Activated CD4-positive, alpha-beta T cell treated with anti-CD3 and anti-CD28 coated beads, Interleukin-2, amount 10 ng/mL, durations not matched to agents 24 days and 14 days (primary cell): ENCODE results near the gene NGDN. TPM values are rescaled to one million over a fixed set of nuclear protein-coding genes. Genes with fewer than 3 reads are reported as not detected.
"Not testable (repeated sequence)": the region's sequence is repeated elsewhere in the genome, so short reads cannot be mapped to it uniquely, and the experiment has no call there.

Experiments used
- DNase-seq: peaks from one replicate; pipeline ENCODE4 v3.0.0; 2022
- H3K27ac Mint-ChIP-seq: one replicate; pipeline ENCODE4 v1.8.0; 2022; ENCODE audit warnings: mild to moderate bottlenecking, mixed read lengths
- H3K27me3 Mint-ChIP-seq: one replicate; pipeline ENCODE4 v1.8.0; 2022; ENCODE audit warnings: mixed read lengths
- H3K36me3 Mint-ChIP-seq: one replicate; pipeline ENCODE4 v1.8.0; 2022; ENCODE audit warnings: low read depth, mild to moderate bottlenecking, mixed read lengths
- H3K4me1 Mint-ChIP-seq: one replicate; pipeline ENCODE4 v1.8.0; 2021; ENCODE audit warnings: mixed read lengths
- H3K4me3 Mint-ChIP-seq: one replicate; pipeline ENCODE4 v1.8.0; 2022; ENCODE audit warnings: mild to moderate bottlenecking, moderate library complexity, mixed read lengths
- H3K9me3 Mint-ChIP-seq: one replicate; pipeline ENCODE4 v1.8.0; 2021; ENCODE audit warnings: mixed read lengths
- intact Hi-C: fragments of 100-400 bp; cut with micrococcal nuclease; formaldehyde crosslinking; loops from one replicate; pipeline ENCODE4 v1.15.1; 2023
- total RNA-seq: library from RNA; stranded (reverse); gene quantifications from 2 replicates; pipeline ENCODE4 v1.2.3, GENCODE V29; 2022

The NGDN gene
- total RNA-seq, 1 donor from 2014 or later, result 79.2 TPM

- H3K36me3 Mint-ChIP-seq, result no peaks in the 10 kb centered on the region
- H3K27me3 Mint-ChIP-seq, result peaks cover 6% of the 10 kb centered on the region
- H3K9me3 Mint-ChIP-seq, result no peaks in the 10 kb centered on the region
- H3K4me1 Mint-ChIP-seq, result peaks cover 7% of the 10 kb centered on the region
- H3K4me3 Mint-ChIP-seq, result no peak overlapping the region
- DNase-seq, result no peak
- intact Hi-C loops, result no loop called here
- peak overlapping the region; percentile 18 for H3K27ac Mint-ChIP-seq
Observed at GRCh38 chr14:23447361-23448350, 21.8 kb upstream of the NGDN start.

- intact Hi-C loops, result no loop called here
- peaks cover 7% of the 10 kb centered on the region for H3K4me1 Mint-ChIP-seq
- no peak for DNase-seq
- H3K9me3 Mint-ChIP-seq, result no peaks in the 10 kb centered on the region
- H3K27me3 Mint-ChIP-seq, result peaks cover 10% of the 10 kb centered on the region
- no peak overlapping the region for H3K27ac Mint-ChIP-seq
- H3K36me3 Mint-ChIP-seq, result no peaks in the 10 kb centered on the region
- H3K4me3 Mint-ChIP-seq, result no peak overlapping the region
Observed at GRCh38 chr14:23449314-23449713, 20.2 kb upstream of the NGDN start.

GRCh38 chr14:23450379-23450778 is 19.1 kb upstream of the NGDN start:
- Mint-ChIP-seq H3K4me3 (no peak overlapping the region), H3K4me1 (peaks cover 7% of the 10 kb centered on the region), H3K27me3 (peaks cover 13% of the 10 kb centered on the region), H3K27ac (no peak overlapping the region), H3K36me3 (no peaks in the 10 kb centered on the region), H3K9me3 (no peaks in the 10 kb centered on the region)
- DNase-seq, result no peak
- intact Hi-C loops, result no loop called here

- Mint-ChIP-seq H3K27me3 (peaks cover 16% of the 10 kb centered on the region), H3K9me3 (no peaks in the 10 kb centered on the region), H3K4me1 (peaks cover 7% of the 10 kb centered on the region), H3K4me3 (no peak overlapping the region), H3K27ac (no peak overlapping the region), H3K36me3 (no peaks in the 10 kb centered on the region)
- no peak for DNase-seq
- intact Hi-C loops, result no loop called here
Observed at GRCh38 chr14:23452237-23452636, 17.3 kb upstream of the NGDN start.

GRCh38 chr14:23454445-23454856 is 15.1 kb upstream of the NGDN start:
- Mint-ChIP-seq H3K9me3 (no peaks in the 10 kb centered on the region), H3K27me3 (peaks cover 26% of the 10 kb centered on the region), H3K4me3 (no peak overlapping the region), H3K27ac (no peak overlapping the region), H3K36me3 (no peaks in the 10 kb centered on the region), H3K4me1 (no peaks in the 10 kb centered on the region)
- intact Hi-C loops, result no loop called here
- DNase-seq, result no peak

- H3K36me3 Mint-ChIP-seq, H3K4me1 Mint-ChIP-seq, H3K4me3 Mint-ChIP-seq, H3K27ac Mint-ChIP-seq, intact Hi-C loops, H3K9me3 Mint-ChIP-seq, DNase-seq: not testable (repeated sequence)
- H3K27me3 Mint-ChIP-seq, result peaks cover 35% of the 10 kb centered on the region
Observed at GRCh38 chr14:23456883-23457586, 12.5 kb upstream of the NGDN start.

- Mint-ChIP-seq H3K9me3 (no peaks in the 10 kb centered on the region), H3K36me3 (no peaks in the 10 kb centered on the region), H3K27me3 (peaks cover 33% of the 10 kb centered on the region), H3K27ac (no peak overlapping the region), H3K4me3 (no peak overlapping the region), H3K4me1 (no peaks in the 10 kb centered on the region)
- intact Hi-C loops, result no loop called here
- DNase-seq, result no peak
Observed at GRCh38 chr14:23457587-23458445, 11.7 kb upstream of the NGDN start.

GRCh38 chr14:23460960-23461359 is 8.5 kb upstream of the NGDN start:
- H3K27me3 Mint-ChIP-seq, result peaks cover 22% of the 10 kb centered on the region
- intact Hi-C loops, result no loop called here
- no peak overlapping the region for H3K4me3 Mint-ChIP-seq
- H3K27ac Mint-ChIP-seq, result no peak overlapping the region
- DNase-seq, result no peak
- H3K36me3 Mint-ChIP-seq, result no peaks in the 10 kb centered on the region
- no peaks in the 10 kb centered on the region for H3K4me1 Mint-ChIP-seq
- H3K9me3 Mint-ChIP-seq, result no peaks in the 10 kb centered on the region

GRCh38 chr14:23464700-23465099 is 4.8 kb upstream of the NGDN start:
- intact Hi-C loops, result no loop called here
- no peak overlapping the region for H3K4me3 Mint-ChIP-seq
- no peaks in the 10 kb centered on the region for H3K36me3 Mint-ChIP-seq
- H3K27me3 Mint-ChIP-seq, result peaks cover 10% of the 10 kb centered on the region
- no peak for DNase-seq
- no peak overlapping the region for H3K27ac Mint-ChIP-seq
- H3K9me3 Mint-ChIP-seq, result no peaks in the 10 kb centered on the region
- no peaks in the 10 kb centered on the region for H3K4me1 Mint-ChIP-seq

GRCh38 chr14:23465261-23465660 is 4.2 kb upstream of the NGDN start:
- Mint-ChIP-seq H3K27me3 (peaks cover 7% of the 10 kb centered on the region), H3K4me1 (peaks cover 1% of the 10 kb centered on the region), H3K4me3 (no peak overlapping the region), H3K27ac (no peak overlapping the region), H3K9me3 (no peaks in the 10 kb centered on the region), H3K36me3 (no peaks in the 10 kb centered on the region)
- intact Hi-C loops, result no loop called here
- DNase-seq, result no peak

GRCh38 chr14:23468704-23469126 is 788 bp upstream of the NGDN start:
- H3K27ac Mint-ChIP-seq, result no peak overlapping the region
- no peak overlapping the region for H3K4me3 Mint-ChIP-seq

GRCh38 chr14:23469906-23470403 is 452 bp downstream of the NGDN start:
- no peak overlapping the region for H3K4me3 Mint-ChIP-seq
- peaks cover 9% of the 10 kb centered on the region for H3K4me1 Mint-ChIP-seq
- intact Hi-C loops, result loop anchor here (1.0 kb wide), 4 partner anchors 81 to 169 kb away; partner anchors contain the start of genes PABPN1, THTPA and ZFHX2
- no peaks in the 10 kb centered on the region for H3K9me3 Mint-ChIP-seq
- no peak overlapping the region for H3K27ac Mint-ChIP-seq
- DNase-seq, result no peak
- H3K36me3 Mint-ChIP-seq, result peaks cover 28% of the 10 kb centered on the region
- no peaks in the 10 kb centered on the region for H3K27me3 Mint-ChIP-seq

More at GRCh38 chr14:23468704-23469126, 788 bp upstream of the NGDN start:
- Mint-ChIP-seq H3K27me3 (no peaks in the 10 kb centered on the region), H3K4me1 (peaks cover 9% of the 10 kb centered on the region), H3K9me3 (no peaks in the 10 kb centered on the region), H3K36me3 (peaks cover 19% of the 10 kb centered on the region)
- intact Hi-C loops, result loop anchor here (1.0 kb wide), 4 partner anchors 83 to 167 kb away; partner anchors contain the start of genes PABPN1, THTPA and ZFHX2
- no peak for DNase-seq

GRCh38 chr14:23470947-23471346 is 1.4 kb downstream of the NGDN start:
- H3K4me1 Mint-ChIP-seq, result peaks cover 9% of the 10 kb centered on the region
- no peaks in the 10 kb centered on the region for H3K9me3 Mint-ChIP-seq
- no peak overlapping the region for H3K27ac Mint-ChIP-seq
- no peak overlapping the region for H3K4me3 Mint-ChIP-seq
- H3K27me3 Mint-ChIP-seq, result no peaks in the 10 kb centered on the region
- intact Hi-C loops, result no loop called here
- DNase-seq, result no peak
- H3K36me3 Mint-ChIP-seq, result peaks cover 34% of the 10 kb centered on the region
